GM12878 (cell line): ENCODE results near the gene FAM241A. TPM values are rescaled to one million over a fixed set of nuclear protein-coding genes. Genes with fewer than 3 reads are reported as not detected.

ENCODE experiments used
- BHLHE40 ChIP-seq, 2 experiments: fragments of 450-650 bp in 1 of 2; IDR thresholded peaks; 2 replicates each; pipeline ENCODE4 v1.6.1; 2011 to 2017; ENCODE audit warnings: low read depth in 2 of 2, borderline replicate concordance in 1 of 2, improper control_type of control experiment in 1 of 2, low read length in 1 of 2, mild to moderate bottlenecking in 1 of 2
- CREM ChIP-seq: IDR thresholded peaks from 2 replicates; pipeline ENCODE4 v1.6.1; 2014; ENCODE audit warnings: antibody characterized with exemption, low read depth
- EP300 ChIP-seq, 2 experiments: fragments of 150-350 bp in 1 of 2; IDR thresholded peaks; 2 replicates each; pipeline ENCODE4 v1.6.1; 2011 to 2012; ENCODE audit warnings: low read depth in 2 of 2, low read length in 2 of 2, borderline replicate concordance in 1 of 2, improper control_type of control experiment in 1 of 2, inconsistent platforms in 1 of 2; ENCODE audit not compliant: control insufficient read depth in 1 of 2
- MEF2B ChIP-seq: fragments of 450-650 bp; IDR thresholded peaks from 2 replicates; pipeline ENCODE4 v1.6.1; 2018; ENCODE audit warnings: mild to moderate bottlenecking, moderate library complexity; ENCODE audit not compliant: partially characterized antibody, poor library complexity, severe bottlenecking
- NBN ChIP-seq: fragments of 450-650 bp; IDR thresholded peaks from 2 replicates; pipeline ENCODE4 v1.6.1; 2016
- NFYB ChIP-seq: IDR thresholded peaks from 2 replicates; pipeline ENCODE4 v1.6.1; 2011; ENCODE audit warnings: low read depth, mild to moderate bottlenecking, low read length, improper control_type of control experiment, moderate library complexity; ENCODE audit not compliant: insufficient read depth
- NR2C2 ChIP-seq: IDR thresholded peaks from 2 replicates; pipeline ENCODE4 v1.6.1; 2011; ENCODE audit warnings: borderline replicate concordance, low read depth; ENCODE audit not compliant: control insufficient read depth, insufficient read length
- RBBP5 ChIP-seq: fragments of 200-600 bp; sonication (generic); conservative IDR thresholded peaks from 2 replicates; pipeline ENCODE4 v1.6.1; 2016
- RFX5 ChIP-seq: IDR thresholded peaks from 2 replicates; pipeline ENCODE4 v1.6.1; 2011; ENCODE audit warnings: low read depth, low read length, improper control_type of control experiment
- STAT1 ChIP-seq: fragments of 450-650 bp; conservative IDR thresholded peaks from 2 replicates; pipeline ENCODE4 v1.6.1; 2014; ENCODE audit warnings: antibody characterized with exemption, mild to moderate bottlenecking
- STAT3 ChIP-seq: IDR thresholded peaks from 2 replicates; pipeline ENCODE4 v1.6.1; 2011; ENCODE audit warnings: low read depth, low read length, improper control_type of control experiment
- SUZ12 ChIP-seq: fragments of 200-600 bp; sonication (generic); IDR thresholded peaks from one replicate; pipeline ENCODE4 v1.6.1; 2018; ENCODE audit warnings: antibody characterized with exemption, mild to moderate bottlenecking; ENCODE audit not compliant: unreplicated experiment
- TCF7 ChIP-seq: IDR thresholded peaks from 2 replicates; pipeline ENCODE4 v1.6.1; 2014; ENCODE audit warnings: antibody characterized with exemption, borderline replicate concordance
- ZNF207 ChIP-seq: fragments of 450-650 bp; IDR thresholded peaks from 2 replicates; pipeline ENCODE4 v1.6.1; 2014; ENCODE audit warnings: antibody characterized with exemption, mild to moderate bottlenecking, borderline replicate concordance
- polyA plus RNA-seq, 11 experiments: library from polyadenylated mRNA; depleted of rRNA in 4 of 11; unstranded in 6 of 11; stranded (reverse) in 5 of 11; fragments of >200 nt; fragmentation: Nextera tagmentation in 4 of 11; fragmentation: Illumina TruSeq in 1 of 11; extraction: Ambion mirVana in 4 of 11; extraction: Trizol in 1 of 11; gene quantifications; 1 replicate in 1 of 11; 2 replicates in 10 of 11; pipeline versions ENCODE4 v1.2.1 to v1.2.3, GENCODE V29; 2011 to 2016; ENCODE audit warnings: inconsistent platforms in 2 of 11, missing spikeins in 2 of 11, low read depth in 1 of 11
- total RNA-seq, 4 experiments: library from RNA; depleted of rRNA in 3 of 4; stranded (reverse); fragments of >200 nt in 3 of 4; fragmentation: Illumina TruSeq in 1 of 4; extraction: Trizol in 1 of 4; gene quantifications; 2 replicates each; pipeline versions ENCODE4 v1.2.1 to v1.2.3, GENCODE V29; 2013 to 2021
- TF ChIP-seq, protein P1 (sequence below): fragments of 150-350 bp; IDR thresholded peaks from 2 replicates; pipeline ENCODE4 v1.6.1; 2016; ENCODE audit warnings: low read depth, low read length
- TF ChIP-seq, protein P2 (sequence below): fragments of 450-650 bp; IDR thresholded peaks from 2 replicates; pipeline ENCODE4 v1.6.1; 2014; ENCODE audit warnings: mild to moderate bottlenecking
- TF ChIP-seq, protein P3 (sequence below): fragments of 450-650 bp; IDR thresholded peaks from 2 replicates; pipeline ENCODE4 v1.6.1; 2017; ENCODE audit warnings: mild to moderate bottlenecking, moderate library complexity
- TF ChIP-seq, protein P4 (sequence below): fragments of 450-650 bp; conservative IDR thresholded peaks from 2 replicates; pipeline ENCODE4 v1.6.1; 2017; ENCODE audit warnings: mild to moderate bottlenecking, moderate library complexity

Gene FAM241A
- total and polyA plus RNA-seq, 10 of the 15 experiments (the other 5 are each of a cell fraction or from before 2014, with no cell fraction given): 0.20 to 7.5 (median 2.4) TPM

DNA sequence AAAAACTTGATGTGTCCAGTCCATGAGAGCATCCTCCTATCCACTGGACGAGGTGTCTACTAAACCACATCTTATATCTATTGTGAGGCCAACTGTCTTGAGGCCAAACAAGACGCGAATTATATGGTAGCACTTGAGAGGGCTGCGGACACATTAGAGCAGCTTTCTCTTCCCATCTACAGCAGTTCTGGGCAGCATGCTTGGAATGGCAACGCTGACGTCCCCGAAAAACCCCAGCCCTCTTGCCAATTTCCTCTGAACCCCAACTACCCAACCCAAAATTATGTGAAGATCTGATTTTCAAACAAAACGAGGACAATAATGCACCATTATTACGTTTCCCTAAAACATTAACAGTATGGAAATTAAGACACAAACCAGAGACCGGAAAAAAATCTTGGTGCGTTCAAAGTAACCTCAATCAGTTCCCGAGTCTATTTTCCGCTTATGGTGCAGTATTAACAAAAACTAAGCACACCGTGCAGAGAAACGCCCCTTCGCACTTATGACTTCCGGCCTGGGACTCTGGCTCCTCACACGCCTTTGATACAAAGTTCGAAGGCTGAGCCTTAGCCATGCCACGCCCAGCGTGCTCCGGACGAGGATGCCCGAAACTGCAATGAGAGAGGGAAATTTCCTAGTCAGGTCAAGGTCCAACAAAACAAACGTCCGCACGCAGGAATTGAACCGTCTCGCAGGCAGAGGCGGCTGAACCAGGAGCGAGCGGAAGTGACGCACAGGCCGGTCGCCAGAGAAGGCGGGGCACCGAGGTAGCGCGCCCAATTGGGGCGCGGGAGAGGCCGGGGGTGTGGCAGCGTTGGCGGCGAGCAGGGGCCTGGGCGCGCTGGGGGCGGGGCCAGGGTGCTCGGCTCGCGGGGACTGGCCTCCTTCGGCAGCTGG is 85.9 kb downstream of the FAM241A start (continued):
- TF ChIP-seq, protein P1, sequence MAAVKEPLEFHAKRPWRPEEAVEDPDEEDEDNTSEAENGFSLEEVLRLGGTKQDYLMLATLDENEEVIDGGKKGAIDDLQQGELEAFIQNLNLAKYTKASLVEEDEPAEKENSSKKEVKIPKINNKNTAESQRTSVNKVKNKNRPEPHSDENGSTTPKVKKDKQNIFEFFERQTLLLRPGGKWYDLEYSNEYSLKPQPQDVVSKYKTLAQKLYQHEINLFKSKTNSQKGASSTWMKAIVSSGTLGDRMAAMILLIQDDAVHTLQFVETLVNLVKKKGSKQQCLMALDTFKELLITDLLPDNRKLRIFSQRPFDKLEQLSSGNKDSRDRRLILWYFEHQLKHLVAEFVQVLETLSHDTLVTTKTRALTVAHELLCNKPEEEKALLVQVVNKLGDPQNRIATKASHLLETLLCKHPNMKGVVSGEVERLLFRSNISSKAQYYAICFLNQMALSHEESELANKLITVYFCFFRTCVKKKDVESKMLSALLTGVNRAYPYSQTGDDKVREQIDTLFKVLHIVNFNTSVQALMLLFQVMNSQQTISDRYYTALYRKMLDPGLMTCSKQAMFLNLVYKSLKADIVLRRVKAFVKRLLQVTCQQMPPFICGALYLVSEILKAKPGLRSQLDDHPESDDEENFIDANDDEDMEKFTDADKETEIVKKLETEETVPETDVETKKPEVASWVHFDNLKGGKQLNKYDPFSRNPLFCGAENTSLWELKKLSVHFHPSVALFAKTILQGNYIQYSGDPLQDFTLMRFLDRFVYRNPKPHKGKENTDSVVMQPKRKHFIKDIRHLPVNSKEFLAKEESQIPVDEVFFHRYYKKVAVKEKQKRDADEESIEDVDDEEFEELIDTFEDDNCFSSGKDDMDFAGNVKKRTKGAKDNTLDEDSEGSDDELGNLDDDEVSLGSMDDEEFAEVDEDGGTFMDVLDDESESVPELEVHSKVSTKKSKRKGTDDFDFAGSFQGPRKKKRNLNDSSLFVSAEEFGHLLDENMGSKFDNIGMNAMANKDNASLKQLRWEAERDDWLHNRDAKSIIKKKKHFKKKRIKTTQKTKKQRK: no peak
- TF ChIP-seq MEF2B (no peak), RBBP5 (no peak), TCF7 (no peak), SUZ12 (no peak), STAT3 (no peak), NFYB (peak; percentile 64; the same call in 1 of the 2 replicates), NBN (peak; percentile 68; the same call in 1 of the 2 replicates), RFX5 (no peak), BHLHE40 (IDR thresholded peaks at IDR 0.05; ENCODE audit: borderline replicate concordance in 1 of 2, low read depth in 2 of 2, low read length in 1 of 2) (no peak), ZNF207 (no peak), EP300 (IDR thresholded peaks at IDR 0.05; ENCODE audit: borderline replicate concordance in 1 of 2, control insufficient read depth in 1 of 2, low read depth in 2 of 2, low read length in 2 of 2) (no peak; a peak in 2 of 4 replicates), NR2C2 (no peak), STAT1 (no peak), CREM (peak; percentile 83)
- TF ChIP-seq, protein P2, sequence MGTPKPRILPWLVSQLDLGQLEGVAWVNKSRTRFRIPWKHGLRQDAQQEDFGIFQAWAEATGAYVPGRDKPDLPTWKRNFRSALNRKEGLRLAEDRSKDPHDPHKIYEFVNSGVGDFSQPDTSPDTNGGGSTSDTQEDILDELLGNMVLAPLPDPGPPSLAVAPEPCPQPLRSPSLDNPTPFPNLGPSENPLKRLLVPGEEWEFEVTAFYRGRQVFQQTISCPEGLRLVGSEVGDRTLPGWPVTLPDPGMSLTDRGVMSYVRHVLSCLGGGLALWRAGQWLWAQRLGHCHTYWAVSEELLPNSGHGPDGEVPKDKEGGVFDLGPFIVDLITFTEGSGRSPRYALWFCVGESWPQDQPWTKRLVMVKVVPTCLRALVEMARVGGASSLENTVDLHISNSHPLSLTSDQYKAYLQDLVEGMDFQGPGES: no peak
- TF ChIP-seq, protein P3, sequence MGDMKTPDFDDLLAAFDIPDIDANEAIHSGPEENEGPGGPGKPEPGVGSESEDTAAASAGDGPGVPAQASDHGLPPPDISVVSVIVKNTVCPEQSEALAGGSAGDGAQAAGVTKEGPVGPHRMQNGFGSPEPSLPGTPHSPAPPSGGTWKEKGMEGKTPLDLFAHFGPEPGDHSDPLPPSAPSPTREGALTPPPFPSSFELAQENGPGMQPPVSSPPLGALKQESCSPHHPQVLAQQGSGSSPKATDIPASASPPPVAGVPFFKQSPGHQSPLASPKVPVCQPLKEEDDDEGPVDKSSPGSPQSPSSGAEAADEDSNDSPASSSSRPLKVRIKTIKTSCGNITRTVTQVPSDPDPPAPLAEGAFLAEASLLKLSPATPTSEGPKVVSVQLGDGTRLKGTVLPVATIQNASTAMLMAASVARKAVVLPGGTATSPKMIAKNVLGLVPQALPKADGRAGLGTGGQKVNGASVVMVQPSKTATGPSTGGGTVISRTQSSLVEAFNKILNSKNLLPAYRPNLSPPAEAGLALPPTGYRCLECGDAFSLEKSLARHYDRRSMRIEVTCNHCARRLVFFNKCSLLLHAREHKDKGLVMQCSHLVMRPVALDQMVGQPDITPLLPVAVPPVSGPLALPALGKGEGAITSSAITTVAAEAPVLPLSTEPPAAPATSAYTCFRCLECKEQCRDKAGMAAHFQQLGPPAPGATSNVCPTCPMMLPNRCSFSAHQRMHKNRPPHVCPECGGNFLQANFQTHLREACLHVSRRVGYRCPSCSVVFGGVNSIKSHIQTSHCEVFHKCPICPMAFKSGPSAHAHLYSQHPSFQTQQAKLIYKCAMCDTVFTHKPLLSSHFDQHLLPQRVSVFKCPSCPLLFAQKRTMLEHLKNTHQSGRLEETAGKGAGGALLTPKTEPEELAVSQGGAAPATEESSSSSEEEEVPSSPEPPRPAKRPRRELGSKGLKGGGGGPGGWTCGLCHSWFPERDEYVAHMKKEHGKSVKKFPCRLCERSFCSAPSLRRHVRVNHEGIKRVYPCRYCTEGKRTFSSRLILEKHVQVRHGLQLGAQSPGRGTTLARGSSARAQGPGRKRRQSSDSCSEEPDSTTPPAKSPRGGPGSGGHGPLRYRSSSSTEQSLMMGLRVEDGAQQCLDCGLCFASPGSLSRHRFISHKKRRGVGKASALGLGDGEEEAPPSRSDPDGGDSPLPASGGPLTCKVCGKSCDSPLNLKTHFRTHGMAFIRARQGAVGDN: peak; percentile 85
- TF ChIP-seq, protein P4, sequence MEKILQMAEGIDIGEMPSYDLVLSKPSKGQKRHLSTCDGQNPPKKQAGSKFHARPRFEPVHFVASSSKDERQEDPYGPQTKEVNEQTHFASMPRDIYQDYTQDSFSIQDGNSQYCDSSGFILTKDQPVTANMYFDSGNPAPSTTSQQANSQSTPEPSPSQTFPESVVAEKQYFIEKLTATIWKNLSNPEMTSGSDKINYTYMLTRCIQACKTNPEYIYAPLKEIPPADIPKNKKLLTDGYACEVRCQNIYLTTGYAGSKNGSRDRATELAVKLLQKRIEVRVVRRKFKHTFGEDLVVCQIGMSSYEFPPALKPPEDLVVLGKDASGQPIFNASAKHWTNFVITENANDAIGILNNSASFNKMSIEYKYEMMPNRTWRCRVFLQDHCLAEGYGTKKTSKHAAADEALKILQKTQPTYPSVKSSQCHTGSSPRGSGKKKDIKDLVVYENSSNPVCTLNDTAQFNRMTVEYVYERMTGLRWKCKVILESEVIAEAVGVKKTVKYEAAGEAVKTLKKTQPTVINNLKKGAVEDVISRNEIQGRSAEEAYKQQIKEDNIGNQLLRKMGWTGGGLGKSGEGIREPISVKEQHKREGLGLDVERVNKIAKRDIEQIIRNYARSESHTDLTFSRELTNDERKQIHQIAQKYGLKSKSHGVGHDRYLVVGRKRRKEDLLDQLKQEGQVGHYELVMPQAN: 0 out of 2 replicates have a peak, but pooled peaks have one; percentile 16
